IPS-NIHi7 (cell line): Measurements from ENCODE around the gene MICA.
"Not testable (repeated sequence)": the region's sequence is repeated elsewhere in the genome, so short reads cannot be mapped to it uniquely, and the experiment has no call there.

ENCODE experiments used
- DNase-seq: peaks from one replicate; pipeline ENCODE4 v3.0.0; 2012; ENCODE audit warnings: mixed read lengths; ENCODE audit errors: extremely low spot score

The MICA gene

DNA sequence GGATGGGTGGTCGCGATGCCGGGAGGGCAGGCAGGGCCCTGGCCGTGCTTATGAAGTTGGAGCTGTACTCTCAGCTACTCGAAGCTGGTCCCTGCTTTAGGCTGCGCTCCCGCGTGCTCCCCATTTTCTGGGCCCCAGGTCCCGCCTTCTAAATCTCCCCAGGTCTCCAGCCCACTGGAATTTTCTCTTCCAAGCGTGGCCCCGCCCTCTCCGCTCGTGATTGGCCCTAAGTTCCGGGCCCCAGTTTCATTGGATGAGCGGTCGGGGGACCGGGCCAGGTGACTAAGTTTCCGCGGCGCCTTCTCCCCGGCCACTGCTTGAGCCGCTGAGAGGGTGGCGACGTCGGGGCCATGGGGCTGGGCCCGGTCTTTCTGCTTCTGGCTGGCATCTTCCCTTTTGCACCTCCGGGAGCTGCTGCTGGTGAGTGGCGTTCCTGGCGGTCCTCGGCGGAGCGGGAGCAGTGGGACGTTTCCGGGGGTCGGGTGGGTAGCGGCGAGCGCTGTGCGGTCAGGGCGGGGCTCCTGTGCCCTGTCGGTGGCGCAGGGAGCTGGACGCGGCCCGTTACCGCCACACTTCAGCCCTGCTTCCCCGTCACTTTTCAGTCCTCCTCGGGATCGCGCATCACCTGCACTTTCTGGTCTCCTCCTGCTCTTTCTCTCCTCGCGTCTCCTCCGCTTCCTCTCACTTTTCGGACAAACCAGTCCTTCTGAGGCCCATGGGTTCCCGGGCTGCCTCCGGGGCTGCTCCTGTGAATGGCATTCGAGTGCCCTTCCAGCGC lies at the start of gene MICA:
Gene MICA (plus strand): TSS at position 313 of the 778 bp plus-strand sequence. CDS start 38 bp downstream, at position 351.
- DNase-seq, result peak; percentile 97

DNA sequence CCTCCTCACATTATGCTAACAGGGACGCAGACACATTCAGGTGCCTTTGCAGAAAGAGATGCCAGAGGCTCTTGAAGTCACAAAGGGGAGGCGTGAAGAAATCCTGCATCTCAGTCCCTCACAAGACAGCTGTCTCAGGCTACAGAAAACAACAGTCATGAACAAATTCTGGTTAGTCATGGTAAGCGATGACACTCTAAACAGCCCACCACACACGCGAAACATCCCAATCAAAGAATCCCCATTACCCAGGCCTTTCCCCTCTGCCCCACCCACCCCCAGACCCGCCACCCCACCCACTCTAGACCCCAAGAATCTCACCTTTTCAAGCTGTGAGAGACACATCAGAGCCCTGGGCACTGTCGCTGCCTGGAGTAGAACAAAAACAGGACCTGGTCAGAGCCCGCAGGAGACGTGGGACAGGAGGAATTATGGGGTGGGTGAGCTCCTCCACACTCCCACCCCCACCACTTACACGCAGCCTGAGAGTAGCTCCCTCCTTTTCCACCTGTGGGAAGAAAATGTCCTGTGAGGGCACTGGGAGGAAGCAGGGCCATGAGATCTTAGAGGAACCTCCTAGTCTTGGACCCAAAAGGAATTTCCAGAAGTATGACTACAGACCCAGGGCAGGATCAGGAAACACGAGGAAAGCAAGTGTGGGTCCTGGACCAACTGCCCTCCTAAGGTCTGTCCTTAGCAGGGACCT lies 49.1 kb upstream of the MICA start:
- no peak for DNase-seq

DNA sequence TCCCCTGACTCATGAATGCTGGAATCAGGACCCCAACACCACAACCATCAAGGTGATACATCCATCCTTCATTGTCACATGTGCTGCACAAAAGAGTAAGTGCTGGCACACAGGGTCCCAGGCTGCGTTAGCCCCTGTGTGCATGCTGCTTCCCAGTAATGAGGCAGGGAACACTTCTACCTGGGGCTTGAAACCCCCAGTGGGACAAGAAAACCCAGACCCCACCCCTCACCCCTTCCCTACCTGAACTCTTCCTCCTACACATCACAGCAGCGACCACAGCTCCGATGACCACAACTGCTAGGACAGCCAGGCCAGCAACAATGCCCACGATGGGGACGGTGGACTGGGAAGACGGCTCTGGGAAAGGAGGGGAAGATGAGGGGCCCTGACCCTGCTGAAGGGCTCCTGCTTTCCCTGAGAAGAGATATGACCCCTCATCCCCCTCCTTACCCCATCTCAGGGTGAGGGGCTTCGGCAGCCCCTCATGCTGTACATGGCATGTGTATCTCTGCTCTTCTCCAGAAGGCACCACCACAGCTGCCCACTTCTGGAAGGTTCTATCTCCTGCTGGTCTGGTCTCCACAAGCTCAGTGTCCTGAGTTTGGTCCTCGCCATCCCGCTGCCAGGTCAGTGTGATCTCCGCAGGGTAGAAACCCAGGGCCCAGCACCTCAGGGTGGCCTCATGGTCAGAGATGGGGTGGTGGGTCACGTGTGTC lies 48.4 kb upstream of the MICA start:
- DNase-seq, result no peak

DNA sequence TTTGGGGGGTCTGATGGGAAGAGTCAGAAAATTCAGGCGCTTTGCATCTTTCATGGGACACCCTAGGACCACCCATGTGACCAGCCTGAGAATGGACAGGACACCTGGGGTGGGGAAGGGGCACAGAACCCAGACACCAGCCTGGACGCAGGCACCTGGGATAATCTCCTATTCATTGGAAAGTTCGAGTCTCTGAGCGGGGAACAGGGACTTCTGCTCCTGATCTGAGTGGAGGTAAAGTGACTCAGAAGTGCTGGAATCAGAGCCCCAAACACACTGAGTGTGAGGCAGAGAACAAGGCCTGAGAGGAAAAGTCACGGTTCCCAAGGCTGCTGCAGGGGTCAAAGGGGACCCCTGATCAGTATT lies 47.8 kb upstream of the MICA start:
- DNase-seq, result no peak

DNA sequence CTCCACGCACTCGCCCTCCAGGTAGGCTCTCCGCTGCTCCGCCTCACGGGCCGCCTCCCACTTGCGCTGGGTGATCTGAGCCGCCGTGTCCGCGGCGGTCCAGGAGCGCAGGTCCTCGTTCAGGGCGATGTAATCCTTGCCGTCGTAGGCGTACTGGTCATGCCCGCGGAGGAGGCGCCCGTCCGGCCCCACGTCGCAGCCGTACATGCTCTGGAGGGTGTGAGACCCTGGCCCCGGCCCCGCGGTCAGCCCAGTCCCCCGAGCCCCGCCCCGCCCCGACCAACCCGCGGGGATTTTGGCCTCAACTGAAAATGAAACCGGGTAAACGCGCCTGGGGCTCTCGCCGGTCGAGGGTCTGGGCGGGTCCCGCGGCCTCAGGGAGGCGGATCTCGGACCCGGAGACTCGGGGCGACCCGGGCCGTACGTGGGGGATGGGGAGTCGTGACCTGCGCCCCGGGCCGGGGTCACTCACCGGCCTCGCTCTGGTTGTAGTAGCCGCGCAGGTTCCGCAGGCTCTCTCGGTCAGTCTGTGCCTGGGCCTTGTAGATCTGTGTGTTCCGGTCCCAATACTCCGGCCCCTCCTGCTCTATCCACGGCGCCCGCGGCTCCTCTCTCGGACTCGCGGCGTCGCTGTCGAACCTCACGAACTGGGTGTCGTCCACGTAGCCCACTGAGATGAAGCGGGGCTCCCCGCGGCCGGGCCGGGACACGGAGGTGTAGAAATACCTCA lies 47.0 kb upstream of the MICA start:
- no peak for DNase-seq

DNA sequence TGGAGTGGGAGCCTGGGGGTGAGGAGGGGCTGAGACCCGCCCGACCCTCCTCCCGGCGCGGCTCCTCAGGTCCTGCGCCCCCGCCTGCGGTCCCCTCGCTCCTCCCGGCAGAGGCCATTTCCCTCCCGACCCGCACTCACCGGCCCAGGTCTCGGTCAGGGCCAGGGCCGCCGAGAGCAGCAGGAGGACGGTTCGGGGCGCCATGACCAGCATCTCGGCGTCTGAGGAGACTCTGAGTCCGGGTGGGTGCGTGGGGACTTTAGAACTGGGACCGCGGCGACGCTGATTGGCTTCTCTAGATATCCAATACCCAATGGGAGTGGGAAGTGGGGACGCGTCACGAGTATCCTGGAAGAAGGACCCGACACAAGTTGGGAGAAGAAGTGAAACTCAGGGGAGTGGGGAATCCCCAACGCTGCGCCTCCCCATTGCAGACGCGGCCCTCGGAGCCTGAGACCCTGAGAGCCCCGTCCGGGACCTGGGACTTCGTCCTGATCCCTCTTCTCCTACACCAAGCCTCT lies 46.4 kb upstream of the MICA start, which contains the start of gene HLA-B:
Gene HLA-B (minus strand): TSS at position 234 of the 521 bp plus-strand sequence. CDS start 21 bp downstream, at position 213.
- no peak for DNase-seq

DNA sequence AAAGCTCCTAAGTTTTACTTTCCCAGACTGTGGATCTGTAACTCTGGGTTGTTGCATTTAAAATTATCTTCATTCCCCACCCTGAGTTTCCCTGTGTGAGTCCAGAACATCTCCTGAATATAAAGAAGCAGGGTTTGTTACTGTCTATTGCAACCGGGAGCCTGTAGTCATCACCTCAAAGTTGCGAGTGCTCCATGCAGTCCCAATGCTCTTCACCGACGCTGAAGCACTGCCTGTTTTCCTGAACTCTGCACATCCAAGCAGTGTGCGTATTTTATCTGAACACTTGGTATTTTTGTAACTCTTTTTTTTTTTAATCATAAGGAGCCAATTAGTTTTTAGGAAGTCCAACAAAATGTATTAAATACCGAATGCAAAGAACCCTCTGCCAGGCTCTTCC lies 45.5 kb upstream of the MICA start:
- DNase-seq, result no peak

DNA sequence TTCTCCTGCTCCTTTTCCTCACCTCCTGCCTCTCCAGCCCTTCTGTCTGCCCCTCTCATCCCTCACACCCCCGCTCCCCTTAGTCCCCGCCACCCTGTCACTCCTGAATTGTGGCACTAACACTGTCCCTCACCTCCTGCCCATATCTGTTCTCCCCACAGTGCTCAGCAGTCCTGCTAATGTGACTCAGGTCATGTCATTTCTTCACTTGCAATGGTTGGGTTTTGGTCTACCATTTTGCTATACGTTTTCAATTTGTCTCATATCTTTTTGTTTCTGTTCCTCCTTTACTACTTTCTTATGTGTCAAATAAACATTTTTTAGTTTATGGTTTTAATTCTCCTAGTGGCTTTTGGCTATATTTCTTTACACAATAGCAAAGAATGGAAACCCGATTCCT lies 45.1 kb upstream of the MICA start:
- DNase-seq, result no peak

DNA sequence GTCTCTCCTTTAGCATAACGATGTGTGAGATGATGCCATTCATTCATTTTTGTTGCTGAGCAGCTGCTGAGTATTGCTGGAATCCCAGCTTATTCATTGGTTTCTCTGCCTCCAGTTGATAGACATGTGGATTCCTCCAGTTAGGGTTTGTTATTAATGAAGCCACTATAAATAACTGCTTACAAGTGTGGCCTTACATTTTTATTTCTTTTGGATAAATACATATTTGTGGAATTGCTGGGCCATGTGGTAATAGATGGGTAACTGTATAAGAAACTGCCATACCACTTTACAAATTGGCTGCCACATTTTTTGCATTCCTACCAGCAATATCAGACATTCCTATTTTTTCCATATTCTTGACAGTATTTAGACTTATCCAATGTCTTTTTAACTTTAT lies 43.8 kb upstream of the MICA start:
- DNase-seq, result no peak

DNA sequence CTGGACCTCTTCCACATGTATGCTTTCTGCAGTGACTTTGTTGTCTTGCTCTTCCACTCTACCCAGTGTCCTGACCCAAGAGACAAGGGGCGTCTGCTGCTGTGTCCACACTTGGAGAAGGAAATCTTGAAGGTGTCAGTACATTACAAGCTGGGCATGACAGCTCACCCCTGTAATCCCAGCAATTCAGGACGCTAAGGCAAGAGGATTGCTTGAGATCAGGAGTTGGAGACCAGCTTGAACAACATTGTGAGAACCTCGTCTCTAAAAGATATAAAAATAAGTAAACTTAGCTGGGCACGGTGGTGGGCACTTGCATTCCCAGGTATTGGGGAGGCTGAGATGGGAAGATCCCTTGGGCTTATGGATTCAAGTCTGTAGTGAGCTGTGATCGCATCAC lies 40.6 kb upstream of the MICA start:
- DNase-seq, result no peak

DNA sequence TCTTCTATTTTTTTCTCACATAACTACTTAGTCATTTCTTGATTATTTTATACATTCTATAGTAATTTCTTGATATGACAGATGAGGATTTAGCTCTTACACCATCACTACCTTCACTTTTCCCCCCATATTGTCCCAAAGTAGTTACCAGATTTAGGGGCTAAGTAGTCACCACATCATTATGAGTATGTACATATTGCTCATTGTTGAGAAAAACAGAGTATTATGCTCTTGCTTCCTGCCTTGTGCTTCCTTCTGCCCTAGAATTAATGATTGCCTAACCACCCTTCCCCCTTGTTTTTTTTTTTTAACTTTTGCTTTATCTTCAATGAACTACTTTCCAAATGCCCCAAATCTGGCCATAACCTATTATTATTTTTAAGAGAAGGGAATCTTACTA lies 39.6 kb upstream of the MICA start:
- DNase-seq, result no peak

DNA sequence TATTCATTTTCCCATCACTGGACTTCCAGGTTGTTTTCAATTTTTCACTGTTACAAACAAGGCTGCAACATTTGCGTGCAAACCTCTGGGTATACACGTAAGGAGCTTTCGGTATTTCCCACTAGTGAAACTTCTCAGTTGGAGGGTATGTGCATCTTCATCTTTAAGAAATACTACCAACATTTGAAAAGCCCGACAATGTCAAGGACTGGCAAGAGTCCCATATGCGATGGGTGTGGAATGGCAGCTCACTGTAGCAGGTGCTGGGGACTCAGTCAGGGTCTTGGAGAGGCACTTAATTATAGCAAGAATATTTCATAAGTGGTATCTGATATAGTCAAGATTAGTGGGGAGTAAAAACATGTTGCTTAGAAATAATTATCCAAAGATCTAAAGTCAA lies 37.5 kb upstream of the MICA start:
- DNase-seq, result no peak

DNA sequence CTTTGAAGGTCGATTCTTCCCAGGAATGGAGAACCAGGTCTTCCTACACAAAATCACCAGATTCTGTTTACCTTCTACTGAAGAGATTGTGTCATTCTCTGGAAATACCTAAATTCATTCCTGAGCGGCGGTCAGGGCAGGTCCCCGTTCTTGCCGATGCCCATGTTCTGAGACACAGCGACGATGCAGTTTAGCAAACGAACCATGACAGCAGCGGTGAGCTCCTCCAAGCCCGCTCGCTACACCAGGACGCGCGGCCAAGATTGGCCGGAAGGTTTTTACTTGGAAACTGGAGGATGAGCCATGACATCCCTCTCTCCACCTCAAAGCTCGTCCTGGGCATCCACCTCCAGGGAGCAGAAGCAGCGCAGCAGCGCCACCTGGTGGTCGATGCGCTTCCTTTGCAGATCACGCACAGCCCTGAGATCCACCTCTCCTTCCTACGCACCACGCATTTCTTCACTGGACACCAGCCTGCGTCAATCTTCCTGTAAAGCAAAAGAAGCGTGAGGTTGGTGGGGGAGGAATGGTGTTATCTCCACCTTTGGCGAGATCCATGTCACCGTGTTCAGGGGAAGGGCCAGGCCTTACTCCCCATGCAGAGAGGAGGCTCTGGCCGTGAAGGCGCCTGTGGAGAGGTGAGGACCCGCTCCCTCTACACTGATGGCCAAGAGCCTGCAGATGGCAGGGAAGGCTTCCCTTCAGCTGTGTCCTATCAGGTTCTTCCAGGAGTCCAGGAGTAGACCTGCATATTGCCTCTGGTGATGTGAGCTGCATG lies 36.5 kb upstream of the MICA start:
- peak; percentile 91 for DNase-seq

DNA sequence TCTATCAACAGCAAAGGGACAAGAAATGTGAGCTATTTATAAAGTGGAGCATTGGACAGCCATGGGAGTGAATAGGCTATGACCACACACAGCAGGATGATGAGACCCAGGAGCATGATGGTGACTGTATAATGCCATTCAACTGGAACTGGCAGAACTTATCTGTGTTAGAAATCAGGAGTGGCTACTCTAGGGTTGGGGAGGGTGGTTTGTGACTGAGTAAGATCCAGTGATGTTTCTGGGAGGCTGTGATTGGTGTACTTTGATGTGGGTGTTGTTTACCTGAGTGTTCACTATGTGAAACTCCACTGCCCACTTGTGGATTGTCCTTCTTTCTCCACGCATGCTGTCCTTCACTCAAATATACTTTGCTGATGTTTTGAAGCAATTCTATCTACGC lies 34.9 kb upstream of the MICA start:
- DNase-seq, result no peak

DNA sequence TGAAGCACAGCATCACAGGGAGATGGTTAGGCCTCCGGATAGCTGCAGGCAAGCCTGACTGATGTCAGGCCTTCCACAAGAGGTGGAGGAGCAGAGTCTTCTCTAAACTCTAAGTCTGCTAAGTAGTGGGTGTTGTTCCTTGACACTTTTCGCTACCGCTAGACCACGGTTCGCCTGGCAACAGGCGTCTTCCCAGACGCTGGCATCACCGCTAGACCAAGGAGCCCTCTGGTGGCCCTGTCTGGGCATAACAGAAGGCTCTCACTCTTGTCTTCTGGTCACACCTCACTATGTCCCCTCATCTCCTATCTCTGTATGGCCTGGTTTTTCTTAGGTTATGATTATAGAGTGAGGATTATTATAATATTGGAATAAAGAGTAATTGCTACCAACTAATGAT lies 29.3 kb upstream of the MICA start:
- not testable (repeated sequence) for DNase-seq

DNA sequence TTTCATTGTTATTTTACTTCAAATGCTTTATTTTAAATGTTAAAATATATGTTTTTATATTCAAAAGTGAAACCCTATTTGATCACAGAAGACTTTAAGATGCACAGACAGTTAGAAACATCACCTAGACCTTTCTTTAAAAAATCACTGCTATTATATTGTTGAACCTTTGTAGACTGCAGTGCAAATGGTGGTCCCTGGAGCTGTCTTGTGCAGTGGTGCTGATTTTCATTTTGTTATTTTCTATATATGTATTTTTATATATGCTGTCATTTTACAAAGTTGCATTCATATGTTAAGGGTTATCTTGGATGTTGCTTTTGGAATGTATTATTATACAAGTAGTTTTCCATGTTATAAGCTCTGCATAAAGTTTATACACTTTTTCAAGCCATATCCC lies 27.7 kb upstream of the MICA start:
- DNase-seq, result no peak

DNA sequence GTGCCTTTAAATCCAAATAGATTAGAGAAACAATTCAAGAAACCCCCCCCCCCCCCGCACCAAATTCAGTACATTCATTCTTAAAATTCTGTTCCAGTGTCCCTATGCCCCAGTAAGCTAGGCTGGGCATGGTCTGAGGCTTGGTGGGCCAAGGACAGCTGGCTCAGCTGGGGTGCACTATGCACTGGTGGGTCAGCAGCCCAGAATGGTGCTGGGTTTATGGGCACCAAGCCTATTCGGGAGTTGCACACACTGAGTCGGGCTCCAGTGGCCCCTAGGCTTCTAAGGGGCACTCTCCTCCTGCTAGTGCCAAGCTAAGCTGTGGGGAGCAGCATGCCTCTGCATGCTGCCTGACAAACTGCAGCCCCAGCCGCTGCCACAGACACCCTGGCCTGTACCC lies 26.4 kb upstream of the MICA start:
- DNase-seq, result no peak

DNA sequence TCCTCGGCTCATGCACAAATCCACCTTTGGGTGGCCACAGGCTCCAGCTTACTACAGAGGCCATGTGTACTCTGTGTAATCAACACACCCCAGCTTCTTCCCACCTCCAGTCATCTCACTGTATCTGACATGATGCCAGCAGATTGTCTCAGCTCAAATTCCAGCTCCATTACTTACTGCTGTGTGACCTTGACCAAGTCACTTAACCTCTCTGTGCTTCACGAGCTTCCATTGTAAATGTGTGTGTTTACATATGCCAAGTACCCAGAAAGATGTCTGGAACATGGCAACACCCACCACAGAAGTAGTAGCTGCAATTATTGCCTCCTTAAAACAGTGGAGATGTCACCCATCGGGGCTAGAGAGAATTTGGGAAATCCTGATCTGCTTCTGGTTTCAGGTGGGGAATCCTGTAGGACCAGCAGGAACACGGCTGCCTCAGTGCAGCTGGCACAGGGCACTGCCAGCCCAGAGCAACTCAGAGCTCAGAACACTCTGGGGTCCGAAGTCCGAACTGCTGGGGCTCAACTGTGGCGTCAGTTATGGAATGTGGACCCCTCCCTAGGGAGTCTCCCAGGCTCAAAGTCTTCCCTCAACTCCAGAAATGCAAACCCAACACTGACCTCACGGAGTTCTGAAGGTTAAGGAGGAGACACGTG lies 25.2 kb upstream of the MICA start:
- no peak for DNase-seq

DNA sequence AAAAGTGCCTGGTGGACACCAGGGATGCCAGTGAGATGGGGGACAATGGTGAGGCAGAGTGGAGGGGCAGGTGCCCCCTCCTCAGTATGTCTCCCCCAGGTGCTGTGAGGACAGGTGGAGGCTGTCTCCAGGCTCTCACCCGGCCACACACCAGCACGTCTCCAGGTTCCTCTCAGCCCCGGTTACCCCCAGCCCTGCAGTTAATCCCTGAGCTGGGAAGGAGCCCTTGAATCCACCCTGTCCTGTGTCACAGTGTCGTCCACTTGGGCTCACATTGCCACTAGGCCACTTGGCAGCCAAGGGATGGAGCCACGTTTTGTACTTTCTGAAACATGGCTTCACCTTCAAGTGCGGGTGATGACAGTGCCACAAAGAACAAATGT lies 24.7 kb upstream of the MICA start:
- no peak for DNase-seq

DNA sequence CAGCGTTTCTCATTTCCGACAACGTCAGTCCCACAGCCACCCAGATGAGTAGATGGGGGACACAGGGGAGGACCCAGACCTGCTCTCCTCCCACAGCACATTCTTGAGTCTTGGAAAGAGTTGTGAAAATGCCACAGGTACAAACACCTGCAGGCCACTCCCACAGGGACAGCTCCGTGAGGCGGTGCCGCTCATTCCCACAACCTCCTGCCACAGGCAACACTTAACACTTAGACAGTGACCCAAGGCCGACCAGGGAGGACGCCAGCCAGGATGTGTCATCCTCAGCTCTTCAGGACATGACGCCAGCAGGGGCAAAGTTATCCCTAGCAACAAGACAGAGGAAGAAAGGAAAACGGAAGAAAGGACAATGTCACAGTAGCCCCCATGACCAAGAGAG lies 23.5 kb upstream of the MICA start:
- DNase-seq, result no peak

DNA sequence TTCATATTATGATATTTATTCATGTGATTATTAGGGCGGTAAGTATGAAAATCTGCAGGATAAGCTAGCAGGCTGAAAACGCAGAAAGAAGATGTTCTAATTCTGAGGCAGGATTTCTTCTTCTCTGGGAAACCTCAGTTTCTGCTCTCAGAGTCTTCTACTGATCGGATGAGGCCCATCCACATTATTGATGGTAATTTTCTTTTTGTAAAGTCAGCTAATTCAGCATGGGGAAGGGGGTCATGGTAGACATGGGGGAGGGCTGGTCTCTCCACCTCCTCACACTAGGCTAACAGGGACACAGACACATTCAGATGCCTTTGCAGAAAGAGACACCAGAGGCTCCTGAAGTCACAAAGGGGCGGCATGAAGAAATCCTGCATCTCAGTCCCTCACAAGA lies 21.7 kb upstream of the MICA start:
- no peak for DNase-seq
